Vagina (tissue), 2 donors: Measurements from ENCODE around the gene COA4.

Source experiments
- POLR2A ChIP-seq, 2 donors: fragments of 450-650 bp; IDR thresholded peaks; one replicate each; pipeline ENCODE4 v1.6.1; 2017; ENCODE audit warnings: antibody characterized with exemption in 2 of 2, mild to moderate bottlenecking in 2 of 2, moderate library complexity in 2 of 2
- TF ChIP-seq, protein P1 (sequence below), 3 experiments: fragments of 450-650 bp in 2 of 3; fragments of 200-600 bp in 1 of 3; sonication (generic) in 1 of 3; IDR thresholded peaks; one replicate each; pipeline ENCODE4 v1.5.1; 2017 to 2019; ENCODE audit warnings: antibody characterized with exemption in 3 of 3, mild to moderate bottlenecking in 2 of 3, moderate library complexity in 2 of 3

DNA sequence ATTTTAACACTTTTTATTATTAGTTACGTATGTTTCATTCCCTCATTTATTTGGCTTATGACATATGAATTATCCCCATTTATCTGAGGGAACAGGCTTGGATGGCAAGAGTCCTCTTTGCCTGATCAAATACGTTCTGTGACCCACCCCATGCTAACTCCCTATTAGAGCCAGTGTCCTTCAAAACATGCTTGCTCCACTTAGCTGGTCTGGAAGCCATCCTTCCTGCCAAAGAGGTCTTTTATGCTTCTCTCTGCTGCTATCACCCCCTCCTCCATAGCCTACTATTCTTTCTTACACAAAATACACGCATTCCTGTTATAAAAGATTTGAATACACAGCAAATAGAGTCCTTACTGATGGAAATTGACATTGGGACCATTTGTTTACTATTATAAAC is 6.4 kb downstream of the COA4 start:
- TF ChIP-seq, protein P1, sequence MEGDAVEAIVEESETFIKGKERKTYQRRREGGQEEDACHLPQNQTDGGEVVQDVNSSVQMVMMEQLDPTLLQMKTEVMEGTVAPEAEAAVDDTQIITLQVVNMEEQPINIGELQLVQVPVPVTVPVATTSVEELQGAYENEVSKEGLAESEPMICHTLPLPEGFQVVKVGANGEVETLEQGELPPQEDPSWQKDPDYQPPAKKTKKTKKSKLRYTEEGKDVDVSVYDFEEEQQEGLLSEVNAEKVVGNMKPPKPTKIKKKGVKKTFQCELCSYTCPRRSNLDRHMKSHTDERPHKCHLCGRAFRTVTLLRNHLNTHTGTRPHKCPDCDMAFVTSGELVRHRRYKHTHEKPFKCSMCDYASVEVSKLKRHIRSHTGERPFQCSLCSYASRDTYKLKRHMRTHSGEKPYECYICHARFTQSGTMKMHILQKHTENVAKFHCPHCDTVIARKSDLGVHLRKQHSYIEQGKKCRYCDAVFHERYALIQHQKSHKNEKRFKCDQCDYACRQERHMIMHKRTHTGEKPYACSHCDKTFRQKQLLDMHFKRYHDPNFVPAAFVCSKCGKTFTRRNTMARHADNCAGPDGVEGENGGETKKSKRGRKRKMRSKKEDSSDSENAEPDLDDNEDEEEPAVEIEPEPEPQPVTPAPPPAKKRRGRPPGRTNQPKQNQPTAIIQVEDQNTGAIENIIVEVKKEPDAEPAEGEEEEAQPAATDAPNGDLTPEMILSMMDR (IDR thresholded peaks at IDR 0.05): no peak
- no peak for TF ChIP-seq POLR2A (IDR thresholded peaks at IDR 0.05)
